ENCODE measurements around the gene MLC1. TPM values are rescaled to one million over a fixed set of nuclear protein-coding genes. Genes with fewer than 3 reads are reported as not detected.

The MLC1 gene
- total and polyA plus RNA-seq, 4 experiments from 2014 or later = 0.28 TPM; not detected in 3

- intact Hi-C loops (cut with micrococcal nuclease) = no loop called here
- Mint-ChIP-seq H3K27ac (no peak overlapping the region), H3K36me3 (no peaks in the 10 kb centered on the region), H3K4me1 (no peaks in the 10 kb centered on the region), H3K4me3 (no peak overlapping the region), H3K9me3 (peaks cover 0 to 2% (median 0%) of the 10 kb centered on the region in 8 donors), H3K27me3 (peaks cover 0 to 2% of the 10 kb centered on the region in 2 donors)
- H3K9me3 ChIP-seq (ENCODE audit: control insufficient read depth in 1 of 2, low read length in 2 of 2) = no peaks in the 10 kb centered on the region
- H3K4me3 ChIP-seq (ENCODE audit: low read length in 2 of 2) = no peak overlapping the region
- DNase-seq = no peak
- no peaks in the 10 kb centered on the region for H3K27me3 ChIP-seq (ENCODE audit: insufficient read depth, low read length)
- no peaks in the 10 kb centered on the region for H3K36me3 ChIP-seq (ENCODE audit: insufficient read depth, low read length)
- POLR2A ChIA-PET (ENCODE audit: partially characterized antibody) = no interaction called here
- H3K27ac ChIP-seq (ENCODE audit: low read depth, low read length) = no peak overlapping the region
- CTCF ChIA-PET (ENCODE audit: partially characterized antibody) = no interaction called here
- no peaks in the 10 kb centered on the region for H3K4me1 ChIP-seq (ENCODE audit: insufficient read depth, low read length)
Observed at GRCh38 chr22:50067244-50067643, 18.0 kb downstream of the MLC1 start.

- H3K4me1 Mint-ChIP-seq = no peaks in the 10 kb centered on the region
- no peaks in the 10 kb centered on the region for H3K4me1 ChIP-seq (ENCODE audit: insufficient read depth, low read length)
- H3K36me3 Mint-ChIP-seq = no peaks in the 10 kb centered on the region
- no peaks in the 10 kb centered on the region for H3K9me3 ChIP-seq (ENCODE audit: control insufficient read depth in 1 of 2, low read length in 2 of 2)
- H3K27ac ChIP-seq (ENCODE audit: low read depth, low read length) = no peak overlapping the region
- intact Hi-C loops (cut with micrococcal nuclease) = no loop called here
- ChIA-PET POLR2A (ENCODE audit: partially characterized antibody) (no interaction called here), CTCF (ENCODE audit: partially characterized antibody) (no interaction called here)
- no peaks in the 10 kb centered on the region for H3K36me3 ChIP-seq (ENCODE audit: insufficient read depth, low read length)
- H3K27me3 Mint-ChIP-seq = peaks cover 9 to 10% of the 10 kb centered on the region in 2 donors
- H3K9me3 Mint-ChIP-seq = peaks cover 0 to 2% (median 0%) of the 10 kb centered on the region in 8 donors
- no peaks in the 10 kb centered on the region for H3K27me3 ChIP-seq (ENCODE audit: insufficient read depth, low read length)
- no peak for DNase-seq
- no peak overlapping the region for H3K4me3 Mint-ChIP-seq
- no peak overlapping the region for H3K27ac Mint-ChIP-seq
- H3K4me3 ChIP-seq (ENCODE audit: low read length in 2 of 2) = no peak overlapping the region
Observed at GRCh38 chr22:50064453-50064852, 20.8 kb downstream of the MLC1 start.

GRCh38 chr22:50063589-50064393, 21.4 kb downstream of the MLC1 start:
- DNase-seq = no peak
- H3K4me1 Mint-ChIP-seq = no peaks in the 10 kb centered on the region
- H3K4me3 ChIP-seq (ENCODE audit: low read length in 2 of 2) = no peak overlapping the region
- no peaks in the 10 kb centered on the region for H3K36me3 ChIP-seq (ENCODE audit: insufficient read depth, low read length)
- no peak overlapping the region for H3K27ac ChIP-seq (ENCODE audit: low read depth, low read length)
- ChIA-PET POLR2A (ENCODE audit: partially characterized antibody) (no interaction called here), CTCF (ENCODE audit: partially characterized antibody) (no interaction called here)
- peaks cover 11 to 13% of the 10 kb centered on the region in 2 donors for H3K27me3 Mint-ChIP-seq
- H3K4me1 ChIP-seq (ENCODE audit: insufficient read depth, low read length) = no peaks in the 10 kb centered on the region
- peaks cover 0 to 2% (median 0%) of the 10 kb centered on the region in 8 donors for H3K9me3 Mint-ChIP-seq
- no peaks in the 10 kb centered on the region for H3K36me3 Mint-ChIP-seq
- no peak overlapping the region for H3K27ac Mint-ChIP-seq
- intact Hi-C loops (cut with micrococcal nuclease) = no loop called here
- H3K4me3 Mint-ChIP-seq = no peak overlapping the region
- H3K9me3 ChIP-seq (ENCODE audit: control insufficient read depth in 1 of 2, low read length in 2 of 2) = no peaks in the 10 kb centered on the region
- H3K27me3 ChIP-seq (ENCODE audit: insufficient read depth, low read length) = no peaks in the 10 kb centered on the region

- ChIA-PET POLR2A (ENCODE audit: partially characterized antibody) (no interaction called here), CTCF (ENCODE audit: partially characterized antibody) (no interaction called here)
- Histone ChIP-seq H3K9me3 (ENCODE audit: control insufficient read depth in 1 of 2, low read length in 2 of 2) (no peaks in the 10 kb centered on the region), H3K36me3 (ENCODE audit: insufficient read depth, low read length) (no peaks in the 10 kb centered on the region), H3K27me3 (ENCODE audit: insufficient read depth, low read length) (peaks cover 1% of the 10 kb centered on the region), H3K4me1 (ENCODE audit: insufficient read depth, low read length) (no peaks in the 10 kb centered on the region), H3K4me3 (ENCODE audit: low read length in 2 of 2) (no peak overlapping the region), H3K27ac (ENCODE audit: low read depth, low read length) (no peak overlapping the region)
- Mint-ChIP-seq H3K36me3 (no peaks in the 10 kb centered on the region), H3K4me1 (no peaks in the 10 kb centered on the region), H3K4me3 (no peak overlapping the region), H3K9me3 (peaks cover 0 to 2% (median 0%) of the 10 kb centered on the region in 8 donors), H3K27me3 (peaks cover 11 to 15% of the 10 kb centered on the region in 2 donors), H3K27ac (no peak overlapping the region)
- no peak for DNase-seq
- intact Hi-C loops (cut with micrococcal nuclease) = no loop called here
Observed at GRCh38 chr22:50062509-50063135, 22.6 kb downstream of the MLC1 start.

DNA sequence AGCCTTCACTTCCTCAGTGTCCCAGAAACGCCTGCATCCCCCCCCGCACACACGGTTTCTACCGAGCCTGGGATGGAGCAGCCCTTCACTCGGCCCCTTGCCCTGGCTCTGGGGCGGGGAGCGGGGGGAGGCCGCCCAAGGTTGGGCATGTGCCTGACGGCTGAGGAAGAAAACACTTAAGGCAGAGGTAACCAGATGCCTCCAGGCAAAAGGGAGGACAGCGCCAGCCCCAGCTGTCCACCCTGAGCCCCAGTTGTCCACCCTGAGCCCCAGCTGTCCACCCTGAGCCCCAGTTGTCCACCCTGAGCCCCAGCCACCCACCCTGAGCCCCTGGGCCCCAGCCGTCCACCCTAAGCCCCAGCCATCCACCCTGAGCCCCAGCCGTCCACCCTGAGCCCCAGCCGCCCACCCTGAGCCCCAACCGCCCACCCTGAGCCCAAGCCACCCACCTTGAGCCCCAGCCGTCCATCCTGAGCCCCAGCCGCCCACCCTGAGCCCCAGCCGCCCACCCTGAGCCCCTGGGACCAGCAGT, 23.3 kb downstream of the MLC1 start:
- intact Hi-C loops (cut with micrococcal nuclease) = no loop called here
- no peak for DNase-seq
- H3K4me3 ChIP-seq (ENCODE audit: low read length in 2 of 2) = no peak overlapping the region
- H3K27ac Mint-ChIP-seq = no peak overlapping the region
- no peak overlapping the region for H3K4me3 Mint-ChIP-seq
- ChIA-PET POLR2A (ENCODE audit: partially characterized antibody) (no interaction called here), CTCF (ENCODE audit: partially characterized antibody) (no interaction called here)
- H3K4me1 ChIP-seq (ENCODE audit: insufficient read depth, low read length) = no peaks in the 10 kb centered on the region
- H3K27me3 Mint-ChIP-seq = peaks cover 11 to 17% of the 10 kb centered on the region in 2 donors
- no peaks in the 10 kb centered on the region for H3K36me3 Mint-ChIP-seq
- H3K27me3 ChIP-seq (ENCODE audit: insufficient read depth, low read length) = peaks cover 5% of the 10 kb centered on the region
- H3K9me3 Mint-ChIP-seq = peaks cover 0 to 2% (median 0%) of the 10 kb centered on the region in 8 donors
- H3K9me3 ChIP-seq (ENCODE audit: control insufficient read depth in 1 of 2, low read length in 2 of 2) = no peaks in the 10 kb centered on the region
- H3K4me1 Mint-ChIP-seq = no peaks in the 10 kb centered on the region
- H3K36me3 ChIP-seq (ENCODE audit: insufficient read depth, low read length) = no peaks in the 10 kb centered on the region
- no peak overlapping the region for H3K27ac ChIP-seq (ENCODE audit: low read depth, low read length)

DNA sequence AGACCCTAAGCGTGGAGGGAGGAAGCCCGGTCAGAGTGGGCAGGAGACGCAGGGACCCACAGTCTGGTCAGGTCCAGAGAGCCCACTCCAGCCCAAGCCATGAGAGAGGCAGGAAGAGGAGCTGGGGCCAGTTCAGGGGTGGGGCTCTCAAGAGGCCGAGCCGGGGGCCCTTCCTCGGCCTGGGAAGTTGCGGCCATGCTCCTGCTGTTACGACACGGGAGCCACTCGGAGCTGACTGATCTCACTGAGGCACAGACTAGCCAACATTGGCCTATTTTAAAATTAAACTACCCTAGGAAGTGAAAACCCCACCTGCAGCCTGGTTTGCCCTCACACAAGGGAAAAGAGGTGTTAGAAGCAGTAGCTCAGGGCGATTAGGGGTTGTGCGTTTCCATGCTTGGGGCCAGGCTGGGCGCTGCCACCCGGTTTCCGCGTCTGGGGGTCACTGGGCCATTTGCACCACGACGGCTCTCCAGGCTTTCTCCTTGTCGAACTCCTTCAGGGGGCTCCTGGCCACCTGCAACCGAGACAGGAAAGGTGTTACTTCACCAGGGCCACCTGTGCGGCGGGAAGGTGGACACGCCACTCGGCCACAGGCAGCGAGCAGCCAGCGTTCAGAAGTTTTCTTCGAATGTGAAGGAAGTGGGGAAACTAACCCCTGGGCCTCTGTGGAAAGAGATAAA, 23.9 kb downstream of the MLC1 start:
- H3K27me3 ChIP-seq (ENCODE audit: insufficient read depth, low read length) = peaks cover 5% of the 10 kb centered on the region
- no peak overlapping the region for H3K27ac ChIP-seq (ENCODE audit: low read depth, low read length)
- H3K9me3 Mint-ChIP-seq = peaks cover 0 to 2% (median 0%) of the 10 kb centered on the region in 8 donors
- no peaks in the 10 kb centered on the region for H3K9me3 ChIP-seq (ENCODE audit: control insufficient read depth in 1 of 2, low read length in 2 of 2)
- no peak overlapping the region for H3K27ac Mint-ChIP-seq
- H3K36me3 Mint-ChIP-seq = no peaks in the 10 kb centered on the region
- POLR2A ChIA-PET (ENCODE audit: partially characterized antibody) = no interaction called here
- H3K4me1 ChIP-seq (ENCODE audit: insufficient read depth, low read length) = no peaks in the 10 kb centered on the region
- CTCF ChIA-PET (ENCODE audit: partially characterized antibody) = no interaction called here
- no peaks in the 10 kb centered on the region for H3K4me1 Mint-ChIP-seq
- peaks cover 13 to 21% of the 10 kb centered on the region in 2 donors for H3K27me3 Mint-ChIP-seq
- H3K4me3 ChIP-seq (ENCODE audit: low read length in 2 of 2) = no peak overlapping the region
- H3K4me3 Mint-ChIP-seq = no peak overlapping the region
- intact Hi-C loops (cut with micrococcal nuclease) = no loop called here
- no peak for DNase-seq
- no peaks in the 10 kb centered on the region for H3K36me3 ChIP-seq (ENCODE audit: insufficient read depth, low read length)

GRCh38 chr22:50060441-50061140, 24.6 kb downstream of the MLC1 start:
- no peaks in the 10 kb centered on the region for H3K36me3 Mint-ChIP-seq
- peaks cover 0 to 2% (median 0%) of the 10 kb centered on the region in 8 donors for H3K9me3 Mint-ChIP-seq
- peaks cover 13 to 27% of the 10 kb centered on the region in 2 donors for H3K27me3 Mint-ChIP-seq
- Histone ChIP-seq H3K4me1 (ENCODE audit: insufficient read depth, low read length) (no peaks in the 10 kb centered on the region), H3K36me3 (ENCODE audit: insufficient read depth, low read length) (no peaks in the 10 kb centered on the region), H3K4me3 (ENCODE audit: low read length in 2 of 2) (no peak overlapping the region), H3K27me3 (ENCODE audit: insufficient read depth, low read length) (peaks cover 5% of the 10 kb centered on the region), H3K9me3 (ENCODE audit: control insufficient read depth in 1 of 2, low read length in 2 of 2) (no peaks in the 10 kb centered on the region), H3K27ac (ENCODE audit: low read depth, low read length) (no peak overlapping the region)
- DNase-seq = no peak
- no peak overlapping the region for H3K27ac Mint-ChIP-seq
- ChIA-PET POLR2A (ENCODE audit: partially characterized antibody) (no interaction called here), CTCF (ENCODE audit: partially characterized antibody) (no interaction called here)
- no peaks in the 10 kb centered on the region for H3K4me1 Mint-ChIP-seq
- intact Hi-C loops (cut with micrococcal nuclease) = no loop called here
- H3K4me3 Mint-ChIP-seq = no peak overlapping the region

Measured in CD4-positive, alpha-beta memory T cell (primary cell).